GM20000 (cell line): Measurements from ENCODE around the gene GPR75.

Experiments used
- DNase-seq: peaks from one replicate; pipeline ENCODE4 v3.0.0; 2012; ENCODE audit warnings: low spot score
- CTCF ChIP-seq: IDR thresholded peaks from 2 replicates; pipeline ENCODE4 v1.5.1; 2012; ENCODE audit warnings: mild to moderate bottlenecking, control low read depth; ENCODE audit errors: extremely low read depth, missing control alignments

GPR75 gene

GRCh38 chr2:53867773-53868172 lies 8.0 kb upstream of the GPR75 start:
- DNase-seq, result no peak
- no peak for TF ChIP-seq CTCF

GRCh38 chr2:53867169-53867568 lies 7.4 kb upstream of the GPR75 start:
- DNase-seq, result no peak
- TF ChIP-seq CTCF, result no peak

GRCh38 chr2:53865962-53866361 lies 6.2 kb upstream of the GPR75 start:
- DNase-seq, result no peak
- no peak for TF ChIP-seq CTCF

GRCh38 chr2:53865264-53865663 lies 5.5 kb upstream of the GPR75 start:
- no peak for DNase-seq
- TF ChIP-seq CTCF, result no peak

- TF ChIP-seq CTCF, result no peak
- no peak for DNase-seq
These were observed 3.9 kb upstream of the GPR75 start for GRCh38 chr2:53863538-53864227.

GRCh38 chr2:53861824-53862223 lies 2.1 kb upstream of the GPR75 start:
- TF ChIP-seq CTCF, result no peak
- DNase-seq, result no peak

GRCh38 chr2:53856272-53856671 lies 3.5 kb downstream of the GPR75 start:
- no peak for TF ChIP-seq CTCF
- DNase-seq, result no peak
